ENCODE results near the gene KRTAP5-9. TPM values are rescaled to one million over a fixed set of nuclear protein-coding genes. Genes with fewer than 3 reads are reported as not detected.

The KRTAP5-9 gene, protein sequence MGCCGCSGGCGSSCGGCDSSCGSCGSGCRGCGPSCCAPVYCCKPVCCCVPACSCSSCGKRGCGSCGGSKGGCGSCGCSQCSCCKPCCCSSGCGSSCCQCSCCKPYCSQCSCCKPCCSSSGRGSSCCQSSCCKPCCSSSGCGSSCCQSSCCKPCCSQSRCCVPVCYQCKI
- not detected for total RNA-seq

DNA sequence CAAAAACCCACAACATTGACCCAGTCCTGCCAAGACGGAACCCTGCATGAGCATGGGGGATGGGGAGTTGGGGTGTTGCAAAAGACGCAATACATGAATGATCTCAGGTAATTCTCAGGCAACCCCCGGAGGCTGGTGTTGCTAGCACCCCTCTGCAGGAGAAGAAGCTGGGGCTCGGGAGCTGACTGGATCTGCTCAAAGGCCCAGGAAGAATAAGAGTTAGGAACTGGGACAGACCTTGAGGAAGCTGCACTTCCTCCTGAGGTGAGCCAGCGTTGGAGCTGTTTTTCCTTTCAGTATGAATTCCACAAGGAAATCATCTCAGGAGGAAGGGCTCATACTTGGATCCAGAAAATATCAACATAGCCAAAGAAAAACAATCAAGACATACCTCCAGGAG, at the start of gene KRTAP5-9:
Gene KRTAP5-9, plus strand, starts transcription at position 301 of the 400 bp plus-strand sequence. CDS start 238 bp downstream, outside the sequence.
- Histone ChIP-seq H3K27me3 (no peaks in the 10 kb centered on the region), H3K27ac (no peak within 1 kb of the TSS), H3K36me3 (no peaks in the 10 kb centered on the region), H3K9me3 (no peaks in the 10 kb centered on the region), H3K4me3 (no peak within 1 kb of the TSS), H3K4me1 (no peaks in the 10 kb centered on the region)
- intact Hi-C loops (cut with DNase I; ENCODE audit: low total_unique reads): no loop called here
- no peak for TF ChIP-seq POLR2A (IDR thresholded peaks at IDR 0.05)
- TF ChIP-seq, protein P1, sequence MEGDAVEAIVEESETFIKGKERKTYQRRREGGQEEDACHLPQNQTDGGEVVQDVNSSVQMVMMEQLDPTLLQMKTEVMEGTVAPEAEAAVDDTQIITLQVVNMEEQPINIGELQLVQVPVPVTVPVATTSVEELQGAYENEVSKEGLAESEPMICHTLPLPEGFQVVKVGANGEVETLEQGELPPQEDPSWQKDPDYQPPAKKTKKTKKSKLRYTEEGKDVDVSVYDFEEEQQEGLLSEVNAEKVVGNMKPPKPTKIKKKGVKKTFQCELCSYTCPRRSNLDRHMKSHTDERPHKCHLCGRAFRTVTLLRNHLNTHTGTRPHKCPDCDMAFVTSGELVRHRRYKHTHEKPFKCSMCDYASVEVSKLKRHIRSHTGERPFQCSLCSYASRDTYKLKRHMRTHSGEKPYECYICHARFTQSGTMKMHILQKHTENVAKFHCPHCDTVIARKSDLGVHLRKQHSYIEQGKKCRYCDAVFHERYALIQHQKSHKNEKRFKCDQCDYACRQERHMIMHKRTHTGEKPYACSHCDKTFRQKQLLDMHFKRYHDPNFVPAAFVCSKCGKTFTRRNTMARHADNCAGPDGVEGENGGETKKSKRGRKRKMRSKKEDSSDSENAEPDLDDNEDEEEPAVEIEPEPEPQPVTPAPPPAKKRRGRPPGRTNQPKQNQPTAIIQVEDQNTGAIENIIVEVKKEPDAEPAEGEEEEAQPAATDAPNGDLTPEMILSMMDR (IDR thresholded peaks at IDR 0.05): no peak
- DNase-seq: no peak

DNA sequence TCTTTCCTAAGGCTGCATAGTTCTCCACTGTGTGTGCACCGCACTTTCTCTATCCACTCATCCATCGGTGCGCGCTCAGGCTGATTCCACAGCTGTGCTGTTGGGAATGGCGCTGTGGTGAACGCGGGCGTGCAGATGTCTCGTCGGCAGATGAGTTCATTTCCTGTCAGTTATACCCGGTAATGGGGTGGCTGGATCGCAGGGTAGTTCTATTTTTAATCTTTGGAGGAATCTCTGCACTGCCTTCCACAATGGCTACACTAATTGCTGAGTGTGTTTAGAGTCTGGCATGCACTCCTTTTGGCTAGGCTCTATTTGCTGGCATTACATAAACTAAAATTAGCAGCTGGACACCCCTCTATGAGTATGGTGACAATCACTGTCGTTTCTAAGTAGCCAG, 49.1 kb upstream of the KRTAP5-9 start:
- no peaks in the 10 kb centered on the region for H3K36me3 ChIP-seq

DNA sequence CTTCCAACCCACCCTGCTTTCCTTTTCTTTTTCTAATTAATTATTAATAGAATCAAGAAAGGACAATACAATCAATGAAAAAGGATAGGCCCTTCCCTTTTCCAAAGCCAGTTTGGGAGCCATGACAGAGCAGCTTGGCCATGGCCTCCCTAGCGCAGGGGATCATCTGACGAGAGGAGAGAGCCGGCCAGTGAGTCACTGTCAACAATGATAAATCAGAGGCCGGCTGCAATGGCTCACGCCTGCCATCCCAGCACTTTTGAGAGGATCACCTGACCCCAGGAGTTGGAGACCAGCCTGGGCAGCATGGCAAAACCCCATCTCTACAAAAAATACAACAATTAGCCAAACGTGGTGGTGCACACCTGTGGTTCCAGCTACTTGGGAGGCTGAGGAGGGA, 48.7 kb upstream of the KRTAP5-9 start:
- intact Hi-C loops (cut with DNase I; ENCODE audit: low total_unique reads): no loop called here
- no peaks in the 10 kb centered on the region for H3K36me3 ChIP-seq
- H3K27ac ChIP-seq: no peak overlapping the region
- no peaks in the 10 kb centered on the region for H3K4me1 ChIP-seq
- H3K9me3 ChIP-seq: no peaks in the 10 kb centered on the region
- H3K4me3 ChIP-seq: no peak overlapping the region
- H3K27me3 ChIP-seq: no peaks in the 10 kb centered on the region
- TF ChIP-seq, protein P1 (IDR thresholded peaks at IDR 0.05): no peak
- TF ChIP-seq POLR2A (IDR thresholded peaks at IDR 0.05): no peak
- DNase-seq: no peak

More for the DNA sequence above, 49.1 kb upstream of the KRTAP5-9 start:
- Histone ChIP-seq H3K4me1 (no peaks in the 10 kb centered on the region), H3K4me3 (no peak overlapping the region), H3K27ac (no peak overlapping the region), H3K27me3 (no peaks in the 10 kb centered on the region), H3K9me3 (no peaks in the 10 kb centered on the region)
- intact Hi-C loops (cut with DNase I; ENCODE audit: low total_unique reads): no loop called here
- no peak for TF ChIP-seq POLR2A (IDR thresholded peaks at IDR 0.05)
- TF ChIP-seq, protein P1 (IDR thresholded peaks at IDR 0.05): no peak
- no peak for DNase-seq

DNA sequence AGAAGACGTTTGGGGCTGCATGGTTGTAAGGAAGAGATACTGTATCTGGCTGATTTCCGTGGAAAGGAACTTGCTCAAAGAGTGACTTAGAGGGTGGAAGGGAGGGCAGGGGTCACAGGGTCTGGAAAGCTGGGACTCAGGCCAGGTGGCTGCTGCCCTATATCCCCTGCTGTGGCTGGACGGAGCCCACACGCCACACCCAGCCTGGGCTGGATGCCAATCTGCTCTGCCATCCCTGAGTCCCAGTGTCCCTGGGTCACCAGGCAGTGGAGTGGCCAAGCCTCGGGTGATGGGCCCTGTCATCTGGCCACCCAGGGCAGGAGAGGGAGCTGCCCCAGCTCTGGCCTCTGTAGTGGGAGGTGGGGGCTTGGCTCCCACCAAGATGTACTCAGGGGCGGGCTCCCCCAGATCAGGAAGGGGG, 47.6 kb upstream of the KRTAP5-9 start:
- Histone ChIP-seq H3K27me3 (no peaks in the 10 kb centered on the region), H3K4me3 (no peak overlapping the region), H3K27ac (no peak overlapping the region), H3K36me3 (no peaks in the 10 kb centered on the region), H3K4me1 (no peaks in the 10 kb centered on the region), H3K9me3 (no peaks in the 10 kb centered on the region)
- intact Hi-C loops (cut with DNase I; ENCODE audit: low total_unique reads): no loop called here
- DNase-seq: no peak
- TF ChIP-seq, protein P1 (IDR thresholded peaks at IDR 0.05): no peak
- no peak for TF ChIP-seq POLR2A (IDR thresholded peaks at IDR 0.05)

DNA sequence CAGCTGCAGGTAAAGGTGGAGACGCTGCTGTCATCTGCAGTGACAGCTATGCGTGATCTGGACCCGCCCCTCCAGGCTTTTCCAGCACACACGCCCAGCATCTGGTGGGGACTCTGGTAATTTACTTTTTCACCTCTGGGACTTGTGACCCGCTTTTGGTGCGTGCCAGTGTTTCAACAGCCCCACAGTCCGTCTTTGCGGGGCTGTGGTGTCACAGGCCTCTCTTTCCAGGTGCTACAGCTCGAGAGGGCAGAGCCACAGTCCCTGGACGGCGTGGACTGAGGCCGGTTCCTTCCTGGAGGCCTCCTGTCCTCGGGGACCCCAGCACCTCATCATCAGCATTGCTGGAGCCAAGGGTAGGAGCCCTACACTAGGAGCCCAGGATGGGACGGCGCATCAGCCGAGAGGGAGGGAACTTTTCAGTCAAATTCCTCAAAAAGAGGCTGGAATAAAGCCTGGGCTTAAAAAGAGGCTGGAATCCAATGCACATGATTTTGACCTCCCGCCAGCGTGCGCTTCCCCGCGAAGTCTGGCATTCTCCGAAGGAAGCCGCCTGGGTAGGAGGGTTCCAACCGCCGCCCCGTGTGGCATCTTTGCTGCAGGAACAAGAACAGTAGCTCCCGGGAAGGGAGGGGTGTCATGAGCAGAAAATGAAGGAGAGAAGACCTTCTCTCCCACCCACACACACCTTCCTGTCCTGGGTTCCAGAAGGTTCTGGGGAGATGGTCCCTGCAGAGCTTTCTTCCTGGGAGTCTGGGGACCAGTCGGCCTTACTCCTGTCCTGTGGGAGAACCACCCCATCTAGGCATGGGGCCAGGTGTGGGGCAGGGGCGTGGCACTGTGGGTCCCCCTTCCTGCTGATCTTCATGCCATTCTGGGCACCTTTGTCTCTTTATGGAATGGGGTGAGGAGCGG, 46.9 kb upstream of the KRTAP5-9 start:
- no peaks in the 10 kb centered on the region for H3K27me3 ChIP-seq
- no peak for TF ChIP-seq POLR2A (IDR thresholded peaks at IDR 0.05)
- TF ChIP-seq, protein P1 (IDR thresholded peaks at IDR 0.05): no peak
- no peak overlapping the region for H3K27ac ChIP-seq
- no peaks in the 10 kb centered on the region for H3K9me3 ChIP-seq
- intact Hi-C loops (cut with DNase I; ENCODE audit: low total_unique reads): no loop called here
- no peak for DNase-seq
- H3K36me3 ChIP-seq: no peaks in the 10 kb centered on the region
- H3K4me3 ChIP-seq: no peak overlapping the region
- H3K4me1 ChIP-seq: no peaks in the 10 kb centered on the region
